Natural killer cell treated with Interleukin-12 subunit alpha and Interleukin-12 subunit beta and Interleukin-15 and Interleukin-18, amount 100 ng/mL, for 72 hours (primary cell): ENCODE data around the gene MEOX1. TPM values are rescaled to one million over a fixed set of nuclear protein-coding genes. Genes with fewer than 3 reads are reported as not detected.

Experiments
- ATAC-seq, 2 donors: fragments of 150-1000 bp; cut with Tn5 transposase in 1 of 2; sonication (Bioruptor Pico), chemical (Tn5 transposase) in 1 of 2; 2 replicates each; pipeline ENCODE4 v1.10.0; 2021
- DNase-seq: peaks from one replicate; pipeline ENCODE4 v3.0.0; 2022; ENCODE audit warnings: low spot score
- H3K27ac Mint-ChIP-seq, 2 donors: 1 replicate in 1 of 2; 2 replicates in 1 of 2; pipeline ENCODE4 v1.8.0; 2022; ENCODE audit warnings: mixed read lengths in 2 of 2, mild to moderate bottlenecking in 1 of 2, moderate library complexity in 1 of 2
- H3K27me3 Mint-ChIP-seq, 2 donors: 1 replicate in 1 of 2; 2 replicates in 1 of 2; pipeline ENCODE4 v1.8.0; 2022; ENCODE audit warnings: mixed read lengths in 2 of 2
- H3K36me3 Mint-ChIP-seq: one replicate; pipeline ENCODE4 v1.8.0; 2022; ENCODE audit warnings: mixed read lengths
- H3K4me1 Mint-ChIP-seq, 2 donors: 1 replicate in 1 of 2; 2 replicates in 1 of 2; pipeline ENCODE4 v1.8.0; 2022; ENCODE audit warnings: low read depth in 2 of 2, mixed read lengths in 2 of 2, mild to moderate bottlenecking in 1 of 2
- H3K4me3 Mint-ChIP-seq: one replicate; pipeline ENCODE4 v1.8.0; 2022; ENCODE audit warnings: mixed read lengths
- H3K9me3 Mint-ChIP-seq: 2 replicates; pipeline ENCODE4 v1.8.0; 2022; ENCODE audit warnings: mixed read lengths
- total RNA-seq, 2 donors: library from RNA; stranded (reverse); gene quantifications; one replicate each; pipeline ENCODE4 v1.2.3, GENCODE V29; 2022

Gene MEOX1
- not detected for total RNA-seq

- H3K27me3 Mint-ChIP-seq, result peaks cover 0 to 13% of the 10 kb centered on the region in 2 donors
- DNase-seq, result no peak
- no peaks in the 10 kb centered on the region for H3K9me3 Mint-ChIP-seq
- no peak within 1 kb of the TSS for H3K4me3 Mint-ChIP-seq
- H3K36me3 Mint-ChIP-seq, result no peaks in the 10 kb centered on the region
- peak in 1 of 2 donors; percentile 57 for ATAC-seq
- H3K27ac Mint-ChIP-seq, result no peak within 1 kb of the TSS
- H3K4me1 Mint-ChIP-seq, result peaks cover 0 to 11% of the 10 kb centered on the region in 2 donors
Observed at GRCh38 chr17:43661699-43662412, at the start of gene MEOX1. MEOX1 (minus strand) TSS chr17:43661922; CDS start chr17:43661534, 388 bp downstream.

DNA sequence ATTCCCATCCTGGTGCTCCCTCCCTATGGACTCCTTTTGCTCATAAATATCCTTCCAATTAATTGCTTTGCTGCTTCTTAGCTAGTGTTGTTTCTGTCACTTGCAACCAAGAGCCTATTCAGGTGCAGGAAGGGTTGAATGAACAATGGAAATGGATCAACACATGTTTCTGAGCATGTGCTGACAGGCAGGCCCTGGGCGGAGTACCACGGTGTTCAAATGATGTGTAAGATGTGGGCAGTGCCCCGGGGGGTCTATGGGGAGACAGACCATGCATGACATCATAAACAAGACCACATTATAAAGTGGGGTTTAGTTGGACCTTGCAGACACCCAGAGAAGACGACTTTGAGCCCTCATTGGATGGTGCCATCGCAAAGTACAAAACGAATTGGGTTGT is 48.4 kb upstream of the MEOX1 start:
- Mint-ChIP-seq H3K9me3 (no peaks in the 10 kb centered on the region), H3K4me1 (peaks cover 14 to 15% of the 10 kb centered on the region in 2 donors), H3K27ac (no peak overlapping the region), H3K27me3 (peaks cover 45 to 50% of the 10 kb centered on the region in 2 donors), H3K4me3 (no peak overlapping the region), H3K36me3 (no peaks in the 10 kb centered on the region)
- no peak for DNase-seq
- ATAC-seq, result no peak

DNA sequence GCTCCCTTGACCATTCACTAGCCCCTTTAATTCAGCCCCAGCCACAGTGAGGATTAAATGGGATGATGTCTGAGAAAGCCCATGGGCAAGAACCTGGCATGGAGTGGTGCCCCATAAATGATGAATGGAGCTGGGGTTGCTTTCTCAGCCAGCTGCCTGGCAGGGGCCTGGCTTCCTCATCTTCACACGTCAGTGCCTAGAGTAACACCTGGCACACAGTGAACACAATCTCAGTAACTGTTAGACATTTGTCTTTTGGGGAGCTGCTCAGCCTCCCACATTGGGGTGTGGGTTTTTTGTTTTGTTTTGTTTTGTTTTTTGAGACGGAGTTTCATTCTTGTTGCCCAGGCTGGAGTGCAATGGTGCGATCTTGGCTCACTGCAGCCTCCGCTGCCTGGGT is 47.5 kb upstream of the MEOX1 start:
- H3K9me3 Mint-ChIP-seq, result no peaks in the 10 kb centered on the region
- peaks cover 7 to 9% of the 10 kb centered on the region in 2 donors for H3K4me1 Mint-ChIP-seq
- no peak for ATAC-seq
- DNase-seq, result no peak
- no peaks in the 10 kb centered on the region for H3K36me3 Mint-ChIP-seq
- no peak overlapping the region for H3K4me3 Mint-ChIP-seq
- no peak overlapping the region for H3K27ac Mint-ChIP-seq
- H3K27me3 Mint-ChIP-seq, result peaks cover 39 to 44% of the 10 kb centered on the region in 2 donors

DNA sequence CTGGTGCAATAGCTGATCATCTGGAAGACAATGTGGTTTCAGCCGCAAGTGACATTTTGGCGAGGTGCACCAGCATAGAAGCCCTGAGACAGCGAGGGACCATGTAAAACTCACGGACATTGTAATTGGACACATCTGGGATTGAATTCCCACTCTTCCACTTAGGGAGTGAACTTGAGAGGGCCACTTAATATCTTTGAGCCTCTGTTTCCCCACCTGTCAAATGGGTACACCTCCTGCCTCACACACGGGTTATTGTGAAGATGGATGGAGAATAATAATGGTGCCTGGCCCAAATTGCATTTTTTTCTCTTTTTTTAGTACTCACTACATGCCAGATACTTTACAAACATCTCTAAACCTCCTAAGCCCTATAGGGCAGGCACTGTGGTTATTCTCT is 45.5 kb upstream of the MEOX1 start:
- Mint-ChIP-seq H3K27ac (no peak overlapping the region), H3K4me3 (no peak overlapping the region), H3K36me3 (no peaks in the 10 kb centered on the region), H3K27me3 (peaks cover 38 to 49% of the 10 kb centered on the region in 2 donors), H3K9me3 (no peaks in the 10 kb centered on the region), H3K4me1 (peaks cover 9 to 15% of the 10 kb centered on the region in 2 donors)
- ATAC-seq, result no peak
- no peak for DNase-seq

DNA sequence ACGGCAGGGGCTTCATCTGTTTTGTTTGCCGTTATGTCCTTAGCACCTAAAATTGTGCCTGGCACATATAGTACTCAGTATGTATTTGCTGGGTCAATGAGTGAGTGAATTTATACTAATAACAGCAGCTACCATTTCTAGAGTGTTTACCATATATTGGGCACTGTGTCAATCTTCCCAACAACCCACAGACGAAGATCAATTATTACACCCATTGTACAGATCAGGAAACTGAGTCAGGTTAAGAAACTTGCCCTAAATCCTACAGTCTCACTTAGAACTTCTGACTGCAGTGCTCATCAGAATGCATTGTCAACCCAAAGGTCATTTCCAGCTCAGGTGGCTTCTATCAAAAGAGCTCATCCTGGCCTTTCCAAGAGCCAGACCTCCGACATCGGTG is 44.5 kb upstream of the MEOX1 start:
- Mint-ChIP-seq H3K4me1 (peaks cover 13 to 20% of the 10 kb centered on the region in 2 donors), H3K27me3 (peaks cover 38 to 46% of the 10 kb centered on the region in 2 donors), H3K27ac (no peak overlapping the region), H3K36me3 (no peaks in the 10 kb centered on the region), H3K4me3 (no peak overlapping the region), H3K9me3 (no peaks in the 10 kb centered on the region)
- no peak for ATAC-seq
- no peak for DNase-seq

- Mint-ChIP-seq H3K27ac (no peak overlapping the region), H3K4me1 (peaks cover 35 to 36% of the 10 kb centered on the region in 2 donors), H3K9me3 (no peaks in the 10 kb centered on the region), H3K36me3 (peaks cover 6% of the 10 kb centered on the region), H3K27me3 (peaks cover 39 to 45% of the 10 kb centered on the region in 2 donors), H3K4me3 (no peak overlapping the region)
- ATAC-seq (no peak), DNase-seq (no peak)
Observed at GRCh38 chr17:43703630-43704029, 41.9 kb upstream of the MEOX1 start.

GRCh38 chr17:43702637-43703036 is 40.9 kb upstream of the MEOX1 start:
- DNase-seq (no peak), ATAC-seq (no peak)
- H3K27ac Mint-ChIP-seq, result peak overlapping the region; percentile 5 to 59
- peak overlapping the region; percentile 30 for H3K4me3 Mint-ChIP-seq
- H3K36me3 Mint-ChIP-seq, result peaks cover 6% of the 10 kb centered on the region
- peaks cover 35 to 36% of the 10 kb centered on the region in 2 donors for H3K4me1 Mint-ChIP-seq
- peaks cover 41 to 50% of the 10 kb centered on the region in 2 donors for H3K27me3 Mint-ChIP-seq
- no peaks in the 10 kb centered on the region for H3K9me3 Mint-ChIP-seq

GRCh38 chr17:43701318-43701743 is 39.6 kb upstream of the MEOX1 start:
- Mint-ChIP-seq H3K36me3 (peaks cover 6% of the 10 kb centered on the region), H3K9me3 (no peaks in the 10 kb centered on the region), H3K27me3 (peaks cover 46 to 47% of the 10 kb centered on the region in 2 donors), H3K4me1 (peaks cover 35 to 36% of the 10 kb centered on the region in 2 donors), H3K27ac (peak overlapping the region; percentile 14 to 73), H3K4me3 (peak overlapping the region; percentile 51)
- DNase-seq, result peak; percentile 87
- peak; percentile 96 to 97 for ATAC-seq

- H3K27ac Mint-ChIP-seq, result peak overlapping the region in 1 of 2 donors; percentile 13
- no peak overlapping the region for H3K4me3 Mint-ChIP-seq
- peaks cover 35 to 40% of the 10 kb centered on the region in 2 donors for H3K27me3 Mint-ChIP-seq
- H3K36me3 Mint-ChIP-seq, result peaks cover 6% of the 10 kb centered on the region
- no peak for ATAC-seq
- no peak for DNase-seq
- no peaks in the 10 kb centered on the region for H3K9me3 Mint-ChIP-seq
- peaks cover 36 to 38% of the 10 kb centered on the region in 2 donors for H3K4me1 Mint-ChIP-seq
Observed at GRCh38 chr17:43699438-43699756, 37.7 kb upstream of the MEOX1 start.

DNA sequence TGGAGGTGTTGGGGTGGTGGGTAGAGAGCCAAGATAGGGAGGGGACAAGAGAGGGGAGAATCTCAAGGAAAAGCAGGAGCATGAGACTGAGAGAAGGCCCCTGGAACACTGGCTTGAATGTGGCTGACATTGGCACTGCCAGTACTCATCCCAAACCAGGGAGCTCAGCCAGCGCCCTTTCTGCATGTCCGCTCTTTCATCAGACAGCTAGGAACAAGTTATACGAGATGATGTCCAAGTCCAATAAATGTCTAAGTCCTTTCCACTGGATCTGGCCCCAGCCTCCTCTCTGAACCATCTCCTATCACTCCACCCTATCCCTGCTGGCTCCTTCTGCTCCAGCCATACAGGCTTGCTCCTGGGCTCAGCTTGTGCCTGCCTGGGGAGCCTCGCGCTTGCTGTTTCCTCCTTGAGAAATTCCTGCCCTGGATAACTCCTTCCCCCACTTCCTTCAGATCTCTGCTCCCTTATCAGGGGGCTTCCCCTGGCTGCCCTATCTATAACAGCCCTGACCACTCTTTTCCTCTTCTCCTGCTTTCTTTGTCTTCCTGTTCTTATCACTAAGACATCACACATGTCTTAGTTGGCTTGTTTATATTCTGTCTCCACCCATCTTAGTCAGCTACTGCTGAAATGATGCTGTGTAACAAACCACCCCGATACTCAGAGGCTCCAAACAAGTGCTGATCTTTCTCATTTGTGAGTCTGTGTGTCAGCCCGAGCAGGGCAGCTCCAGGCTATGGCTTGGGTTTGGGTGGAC is 37.1 kb upstream of the MEOX1 start:
- ATAC-seq (no peak), DNase-seq (no peak)
- Mint-ChIP-seq H3K36me3 (peaks cover 6% of the 10 kb centered on the region), H3K27ac (peak overlapping the region in 1 of 2 donors; percentile 13), H3K4me1 (peaks cover 36 to 39% of the 10 kb centered on the region in 2 donors), H3K27me3 (peaks cover 39 to 42% of the 10 kb centered on the region in 2 donors), H3K9me3 (no peaks in the 10 kb centered on the region), H3K4me3 (no peak overlapping the region)

DNA sequence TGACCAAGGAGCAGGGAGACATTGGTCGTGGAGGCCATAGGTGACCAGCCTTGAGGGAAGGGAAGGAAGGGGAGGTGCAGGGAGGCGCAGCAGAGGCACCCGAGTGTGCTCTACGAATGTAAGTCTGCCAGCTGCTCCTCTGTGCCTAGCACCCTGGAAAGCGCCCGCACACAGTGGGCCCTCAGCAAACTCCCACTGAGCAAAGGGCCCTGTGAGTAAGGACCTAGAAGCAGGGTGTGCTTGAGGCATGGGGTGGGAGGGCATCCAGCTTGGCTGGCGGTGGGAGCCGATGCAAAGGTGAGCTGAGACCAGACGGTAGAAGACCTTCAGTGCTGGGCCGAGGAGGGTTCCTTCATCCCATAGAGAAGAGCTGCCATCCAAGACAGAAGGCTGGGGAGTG is 36.2 kb upstream of the MEOX1 start:
- peaks cover 6% of the 10 kb centered on the region for H3K36me3 Mint-ChIP-seq

DNA sequence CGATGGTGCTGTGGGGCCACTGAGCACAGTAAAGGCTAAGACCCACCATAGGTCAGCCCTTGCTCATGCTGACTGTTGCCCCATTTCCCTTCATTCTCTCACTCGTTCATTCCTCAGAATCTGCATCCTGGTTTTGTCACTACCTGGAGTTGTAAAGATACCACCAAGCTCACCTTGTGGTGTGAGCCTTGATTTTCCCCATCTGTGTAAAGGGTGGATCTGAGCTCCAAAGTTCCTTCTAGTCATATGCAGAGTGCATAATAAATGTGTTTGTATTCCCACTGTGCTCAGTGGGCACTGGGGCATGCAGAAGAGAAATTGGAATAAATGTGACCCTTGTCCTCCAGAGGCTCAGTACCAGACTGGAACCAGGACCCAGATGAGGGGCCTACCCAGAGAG is 35.2 kb upstream of the MEOX1 start:
- Mint-ChIP-seq H3K36me3 (peaks cover 6% of the 10 kb centered on the region), H3K27ac (no peak overlapping the region), H3K9me3 (no peaks in the 10 kb centered on the region), H3K27me3 (peaks cover 29 to 30% of the 10 kb centered on the region in 2 donors), H3K4me3 (no peak overlapping the region), H3K4me1 (peaks cover 26 to 27% of the 10 kb centered on the region in 2 donors)
- DNase-seq (no peak), ATAC-seq (no peak)

More for the DNA sequence above, 36.2 kb upstream of the MEOX1 start:
- Mint-ChIP-seq H3K9me3 (no peaks in the 10 kb centered on the region), H3K27me3 (peaks cover 36% of the 10 kb centered on the region in 2 donors), H3K27ac (no peak overlapping the region), H3K4me3 (no peak overlapping the region), H3K4me1 (peaks cover 33 to 36% of the 10 kb centered on the region in 2 donors)
- no peak for ATAC-seq
- no peak for DNase-seq

DNA sequence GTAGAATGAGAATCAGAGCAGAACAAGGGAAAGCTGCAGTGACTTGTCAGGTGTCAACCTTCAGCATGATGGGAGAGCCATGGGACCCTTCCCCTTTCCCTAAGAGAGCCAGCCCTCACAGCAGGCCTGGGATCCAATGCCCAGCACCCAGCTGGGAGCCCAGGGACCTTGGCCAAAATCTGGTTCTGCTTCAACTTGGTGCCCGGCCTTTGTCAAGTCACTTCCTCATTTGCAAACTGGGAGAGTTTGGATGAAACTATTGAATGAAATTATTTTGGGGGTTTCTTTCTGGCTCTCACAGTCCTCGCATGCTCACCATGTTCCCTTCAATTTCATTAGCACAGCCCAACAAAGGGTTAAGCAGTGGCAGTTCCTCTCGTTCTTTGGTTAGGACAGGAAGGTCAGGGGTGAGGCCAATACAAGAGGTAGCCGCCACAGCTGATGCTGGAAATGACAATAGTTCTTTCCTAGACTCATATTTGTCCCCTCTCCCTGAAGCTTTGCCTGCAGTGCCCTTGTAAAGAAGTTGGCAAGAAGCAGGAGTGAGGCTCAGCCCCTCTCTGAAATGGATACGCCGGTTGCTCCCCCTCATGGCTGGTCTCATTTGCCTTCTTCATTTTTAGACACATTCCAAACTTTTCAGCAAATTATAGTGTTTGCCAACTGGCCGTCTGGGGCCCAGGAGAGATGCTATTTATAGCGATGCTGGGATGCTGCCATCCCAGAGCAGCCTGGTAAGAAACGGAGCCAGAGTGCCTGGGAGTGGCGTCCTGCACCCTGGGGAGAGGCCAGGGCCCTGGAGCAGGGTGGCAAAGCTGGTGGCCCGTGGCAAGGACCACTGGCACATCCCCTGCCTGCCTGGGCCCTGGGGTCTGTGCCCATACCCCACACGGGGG is 34.5 kb upstream of the MEOX1 start:
- Mint-ChIP-seq H3K27me3 (peaks cover 29 to 33% of the 10 kb centered on the region in 2 donors), H3K27ac (no peak overlapping the region), H3K4me1 (peaks cover 23% of the 10 kb centered on the region in 2 donors), H3K9me3 (no peaks in the 10 kb centered on the region), H3K36me3 (peaks cover 6% of the 10 kb centered on the region), H3K4me3 (no peak overlapping the region)
- DNase-seq (no peak), ATAC-seq (no peak)
